Measurements from ENCODE around the gene FILIP1.
A peak's percentile ranks its signal among the peaks of the same experiment; 100 is the strongest.

FILIP1 gene

GRCh38 chr6:75526502-75527127 is 33.0 kb upstream of the FILIP1 start:
- peak; percentile 26 for DNase-seq (ENCODE audit: low read depth)
- peak; percentile 50 for TF ChIP-seq CTCF (IDR thresholded peaks at IDR 0.05; ENCODE audit: low read depth, low read length, missing control alignments)

GRCh38 chr6:75525682-75526081 is 32.1 kb upstream of the FILIP1 start:
- TF ChIP-seq CTCF (IDR thresholded peaks at IDR 0.05; ENCODE audit: low read depth, low read length, missing control alignments): no peak
- no peak for DNase-seq (ENCODE audit: low read depth)
- no peak overlapping the region for H3K4me3 ChIP-seq (ENCODE audit: low read depth, low read length)

More at GRCh38 chr6:75526502-75527127, 33.0 kb upstream of the FILIP1 start:
- H3K4me3 ChIP-seq (ENCODE audit: low read depth, low read length): no peak overlapping the region

- TF ChIP-seq CTCF (IDR thresholded peaks at IDR 0.05; ENCODE audit: low read depth, low read length, missing control alignments): no peak
- no peak for DNase-seq (ENCODE audit: low read depth)
These were observed 30.8 kb upstream of the FILIP1 start for GRCh38 chr6:75524322-75524972.

GRCh38 chr6:75516757-75517156 is 23.2 kb upstream of the FILIP1 start:
- no peak for DNase-seq (ENCODE audit: low read depth)
- no peak overlapping the region for H3K4me3 ChIP-seq (ENCODE audit: low read depth, low read length)
- no peak for TF ChIP-seq CTCF (IDR thresholded peaks at IDR 0.05; ENCODE audit: low read depth, low read length, missing control alignments)

More at GRCh38 chr6:75524322-75524972, 30.8 kb upstream of the FILIP1 start:
- no peak overlapping the region for H3K4me3 ChIP-seq (ENCODE audit: low read depth, low read length)

- no peak for DNase-seq (ENCODE audit: low read depth)
- H3K4me3 ChIP-seq (ENCODE audit: low read depth, low read length): no peak overlapping the region
- no peak for TF ChIP-seq CTCF (IDR thresholded peaks at IDR 0.05; ENCODE audit: low read depth, low read length, missing control alignments)
These were observed 19.0 kb upstream of the FILIP1 start for GRCh38 chr6:75512591-75512990.

GRCh38 chr6:75505424-75505823 is 11.8 kb upstream of the FILIP1 start:
- no peak for DNase-seq (ENCODE audit: low read depth)
- no peak for TF ChIP-seq CTCF (IDR thresholded peaks at IDR 0.05; ENCODE audit: low read depth, low read length, missing control alignments)
- no peak overlapping the region for H3K4me3 ChIP-seq (ENCODE audit: low read depth, low read length)

All from GM12864 (cell line).